Trophoblast cell (in vitro differentiated cells and primary cell): ENCODE data around the gene KLHL13.

ENCODE experiments used
- DNase-seq, 2 donors: peaks; one replicate each; pipeline ENCODE4 v3.0.0-alpha.2; 2016
- H2AFZ ChIP-seq: 2 replicates; pipeline ENCODE4 v1.6.1; 2013; ENCODE audit warnings: low read length, moderate library complexity, mild to moderate bottlenecking; ENCODE audit not compliant: insufficient read depth, poor library complexity
- H2AK5ac ChIP-seq: 2 replicates; pipeline ENCODE4 v1.6.1; 2013; ENCODE audit warnings: mild to moderate bottlenecking, low read length
- H2BK120ac ChIP-seq: 2 replicates; pipeline ENCODE4 v1.6.1; 2013; ENCODE audit warnings: low read length, mild to moderate bottlenecking, moderate library complexity; ENCODE audit not compliant: insufficient read depth, poor library complexity
- H2BK12ac ChIP-seq: 2 replicates; pipeline ENCODE4 v1.6.1; 2013; ENCODE audit warnings: mild to moderate bottlenecking, low read length, moderate library complexity
- H2BK5ac ChIP-seq: 2 replicates; pipeline ENCODE4 v1.6.1; 2013; ENCODE audit warnings: low read length, low read depth, moderate library complexity, mild to moderate bottlenecking; ENCODE audit not compliant: poor library complexity
- H3K14ac ChIP-seq: 2 replicates; pipeline ENCODE4 v1.6.1; 2013; ENCODE audit warnings: mild to moderate bottlenecking, low read length
- H3K18ac ChIP-seq: 2 replicates; pipeline ENCODE4 v1.6.1; 2013; ENCODE audit warnings: mild to moderate bottlenecking, low read length
- H3K23ac ChIP-seq: 2 replicates; pipeline ENCODE4 v1.6.1; 2013; ENCODE audit warnings: low read length
- H3K27ac ChIP-seq: 2 replicates; pipeline ENCODE4 v1.5.1; 2013; ENCODE audit warnings: low read depth, mild to moderate bottlenecking, inconsistent platforms, low read length, moderate library complexity
- H3K27me3 ChIP-seq: 2 replicates; pipeline ENCODE4 v1.6.1; 2013; ENCODE audit warnings: inconsistent platforms, mild to moderate bottlenecking, low read length, moderate library complexity; ENCODE audit not compliant: insufficient read depth
- H3K36me3 ChIP-seq, 2 experiments: 1 replicate in 1 of 2; 2 replicates in 1 of 2; pipeline ENCODE4 v1.6.1; 2013; ENCODE audit warnings: low read length in 2 of 2, mild to moderate bottlenecking in 2 of 2, moderate library complexity in 1 of 2; ENCODE audit not compliant: insufficient read depth in 2 of 2, control insufficient read depth in 1 of 2
- H3K4ac ChIP-seq: 2 replicates; pipeline ENCODE4 v1.6.1; 2013; ENCODE audit warnings: low read depth, mild to moderate bottlenecking, low read length, moderate library complexity
- H3K4me1 ChIP-seq, 2 experiments: 1 replicate in 1 of 2; 2 replicates in 1 of 2; pipeline ENCODE4 v1.6.1; 2013; ENCODE audit warnings: low read length in 2 of 2, mild to moderate bottlenecking in 2 of 2, moderate library complexity in 1 of 2; ENCODE audit not compliant: insufficient read depth in 2 of 2, control insufficient read depth in 1 of 2
- H3K4me2 ChIP-seq: 2 replicates; pipeline ENCODE4 v1.6.1; 2013; ENCODE audit warnings: inconsistent platforms, mild to moderate bottlenecking, low read length, moderate library complexity
- H3K4me3 ChIP-seq: 2 replicates; pipeline ENCODE4 v1.5.1; 2013; ENCODE audit warnings: mild to moderate bottlenecking, low read depth, low read length, inconsistent platforms
- H3K79me1 ChIP-seq: one replicate; pipeline ENCODE4 v1.6.1; 2013; ENCODE audit warnings: low read length
- H3K79me2 ChIP-seq: 2 replicates; pipeline ENCODE4 v1.6.1; 2013; ENCODE audit warnings: low read length, mild to moderate bottlenecking; ENCODE audit not compliant: control insufficient read depth, insufficient read depth, poor library complexity
- H3K9ac ChIP-seq: 2 replicates; pipeline ENCODE4 v1.6.1; 2013; ENCODE audit warnings: mild to moderate bottlenecking, low read length
- H3K9me3 ChIP-seq: 2 replicates; pipeline ENCODE4 v1.6.1; 2013; ENCODE audit warnings: low read depth, mild to moderate bottlenecking, control low read depth, inconsistent platforms, low read length; ENCODE audit not compliant: insufficient read depth
- H4K12ac ChIP-seq: 2 replicates; pipeline ENCODE4 v1.6.1; 2013; ENCODE audit warnings: low read depth, mild to moderate bottlenecking, low read length, moderate library complexity
- H4K8ac ChIP-seq: 2 replicates; pipeline ENCODE4 v1.6.1; 2013; ENCODE audit warnings: low read depth, mild to moderate bottlenecking, low read length, moderate library complexity
- H4K91ac ChIP-seq: one replicate; pipeline ENCODE4 v1.6.1; 2013; ENCODE audit warnings: low read depth, mild to moderate bottlenecking, low read length, moderate library complexity
- WGBS: extraction: QIAGEN DNeasy Blood & Tissue Kit; methylation state at CpG from one replicate; pipeline ENCODE4 v1.1.7; 2013; ENCODE audit warnings: missing lambda C conversion rate; ENCODE audit not compliant: insufficient read length, insufficient coverage; ENCODE audit errors: extremely low coverage; 5-methylcytosine and 5-hydroxymethylcytosine counted together

KLHL13 gene

DNA sequence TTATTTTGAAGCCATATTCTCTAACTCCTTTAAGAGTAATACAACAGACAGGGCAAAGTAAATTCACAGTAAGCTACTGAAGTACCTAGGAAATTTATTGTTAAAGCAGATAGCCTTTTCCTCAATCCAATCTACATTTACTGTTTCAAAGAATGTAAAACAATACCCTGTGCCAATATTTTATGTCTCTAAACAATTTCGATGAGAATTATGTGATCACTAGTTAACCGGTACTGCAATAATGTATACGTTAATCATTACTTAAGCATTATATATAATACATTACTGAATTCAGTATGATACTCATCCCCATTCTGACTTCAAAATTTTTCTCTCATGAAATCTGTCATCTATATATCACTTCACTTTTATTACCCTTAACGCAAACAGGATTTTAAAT lies 28.5 kb downstream of the KLHL13 start:
- H3K79me1 ChIP-seq: no peaks in the 10 kb centered on the region
- no peak overlapping the region for H2BK120ac ChIP-seq
- H2BK12ac ChIP-seq: no peak overlapping the region

DNA sequence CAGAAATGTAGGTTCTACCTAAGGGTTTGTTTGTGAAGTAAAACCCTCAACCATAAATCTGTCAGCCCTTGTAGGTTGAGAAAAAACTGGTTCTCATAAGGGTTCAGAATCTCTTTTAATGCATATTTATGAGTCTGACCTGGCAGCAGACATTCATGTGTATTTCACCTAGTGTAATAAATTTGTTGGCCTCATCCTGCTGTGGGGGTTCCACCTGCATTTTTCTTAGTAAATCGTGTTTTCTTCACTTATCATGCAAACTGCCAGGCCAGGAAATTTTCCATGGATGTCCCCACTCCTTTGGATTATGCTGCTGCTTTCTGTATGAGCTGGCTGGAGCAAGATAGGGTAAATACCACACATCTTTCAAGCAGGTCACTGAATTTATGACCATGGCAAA lies 42.4 kb downstream of the KLHL13 start:
- no peaks in the 10 kb centered on the region for H3K27me3 ChIP-seq
- no peak overlapping the region for H4K91ac ChIP-seq
- no peak overlapping the region for H2BK120ac ChIP-seq
- no CpG with 5 or more reads among the region's 1 CpG for WGBS
- H3K23ac ChIP-seq: no peak overlapping the region
- H3K79me1 ChIP-seq: no peaks in the 10 kb centered on the region
- no peaks in the 10 kb centered on the region for H3K9me3 ChIP-seq
- no peak overlapping the region for H3K4me2 ChIP-seq
- H4K12ac ChIP-seq: no peak overlapping the region
- no peak overlapping the region for H2AFZ ChIP-seq
- no peak overlapping the region for H4K8ac ChIP-seq
- no peak for DNase-seq
- no peak overlapping the region for H3K4me3 ChIP-seq
- no peaks in the 10 kb centered on the region for H3K4me1 ChIP-seq
- no peak overlapping the region for H2AK5ac ChIP-seq
- H2BK12ac ChIP-seq: no peak overlapping the region
- H3K18ac ChIP-seq: no peak overlapping the region
- H3K9ac ChIP-seq: no peak overlapping the region
- no peaks in the 10 kb centered on the region for H3K36me3 ChIP-seq
- no peak overlapping the region for H2BK5ac ChIP-seq
- no peak overlapping the region for H3K4ac ChIP-seq
- no peak overlapping the region for H3K14ac ChIP-seq
- H3K27ac ChIP-seq: no peak overlapping the region
- no peaks in the 10 kb centered on the region for H3K79me2 ChIP-seq

More for the DNA sequence above, 28.5 kb downstream of the KLHL13 start:
- Histone ChIP-seq H3K9ac (no peak overlapping the region), H3K36me3 (no peaks in the 10 kb centered on the region), H3K79me2 (no peaks in the 10 kb centered on the region), H2AFZ (no peak overlapping the region), H4K12ac (no peak overlapping the region), H3K18ac (no peak overlapping the region), H3K4me2 (no peak overlapping the region), H3K9me3 (no peaks in the 10 kb centered on the region), H3K4me1 (no peaks in the 10 kb centered on the region), H4K8ac (no peak overlapping the region), H2BK5ac (no peak overlapping the region), H3K4ac (no peak overlapping the region), H3K27me3 (no peaks in the 10 kb centered on the region), H3K27ac (no peak overlapping the region), H3K4me3 (no peak overlapping the region), H3K23ac (no peak overlapping the region), H2AK5ac (no peak overlapping the region), H4K91ac (no peak overlapping the region), H3K14ac (no peak overlapping the region)
- WGBS: no CpG with 5 or more reads among the region's 4 CpGs
- no peak for DNase-seq

- Histone ChIP-seq H4K91ac (no peak overlapping the region), H2AFZ (no peak overlapping the region), H2BK5ac (no peak overlapping the region), H3K4me3 (no peak overlapping the region), H2AK5ac (no peak overlapping the region), H3K18ac (no peak overlapping the region), H3K9me3 (no peaks in the 10 kb centered on the region), H3K4me2 (no peak overlapping the region), H3K9ac (no peak overlapping the region), H2BK12ac (no peak overlapping the region), H3K23ac (no peak overlapping the region), H3K79me1 (no peaks in the 10 kb centered on the region), H3K27me3 (no peaks in the 10 kb centered on the region), H3K4me1 (no peaks in the 10 kb centered on the region), H3K27ac (no peak overlapping the region), H3K14ac (no peak overlapping the region), H3K79me2 (no peaks in the 10 kb centered on the region), H4K8ac (no peak overlapping the region), H2BK120ac (no peak overlapping the region), H3K4ac (no peak overlapping the region), H4K12ac (no peak overlapping the region), H3K36me3 (no peaks in the 10 kb centered on the region)
- no peak for DNase-seq
- no CpG with 5 or more reads among the region's 2 CpGs for WGBS
These were observed 49.6 kb downstream of the KLHL13 start for GRCh38 chrX:118066867-118067515.

GRCh38 chrX:118062817-118063615 lies 53.6 kb downstream of the KLHL13 start:
- no peak overlapping the region for H4K91ac ChIP-seq
- no peak overlapping the region for H2BK12ac ChIP-seq
- no CpG with 5 or more reads among the region's 3 CpGs for WGBS
- H2BK5ac ChIP-seq: no peak overlapping the region
- H3K18ac ChIP-seq: no peak overlapping the region
- H3K4ac ChIP-seq: no peak overlapping the region
- no peaks in the 10 kb centered on the region for H3K79me2 ChIP-seq
- no peak overlapping the region for H3K4me3 ChIP-seq
- H3K23ac ChIP-seq: no peak overlapping the region
- no peak overlapping the region for H2BK120ac ChIP-seq
- H3K9me3 ChIP-seq: no peaks in the 10 kb centered on the region
- no peak overlapping the region for H4K12ac ChIP-seq
- H4K8ac ChIP-seq: no peak overlapping the region
- H2AFZ ChIP-seq: no peak overlapping the region
- no peak overlapping the region for H3K27ac ChIP-seq
- H3K9ac ChIP-seq: no peak overlapping the region
- no peak for DNase-seq
- H3K36me3 ChIP-seq: no peaks in the 10 kb centered on the region
- no peaks in the 10 kb centered on the region for H3K4me1 ChIP-seq
- no peaks in the 10 kb centered on the region for H3K79me1 ChIP-seq
- H3K14ac ChIP-seq: no peak overlapping the region
- no peak overlapping the region for H3K4me2 ChIP-seq
- no peaks in the 10 kb centered on the region for H3K27me3 ChIP-seq
- H2AK5ac ChIP-seq: no peak overlapping the region
